GM18861 (cell line): ENCODE data around the gene OGFOD1.
A peak's percentile ranks its signal among the peaks of the same experiment; 100 is the strongest.
"Not testable (repeated sequence)": the region's sequence is repeated elsewhere in the genome, so short reads cannot be mapped to it uniquely, and the experiment has no call there.

ENCODE experiments used
- ATAC-seq: cut with Tn5 transposase; IDR thresholded peaks from one replicate; pipeline ENCODE4 v1.9.1; 2021; ENCODE audit not compliant: unreplicated experiment

Gene OGFOD1

DNA sequence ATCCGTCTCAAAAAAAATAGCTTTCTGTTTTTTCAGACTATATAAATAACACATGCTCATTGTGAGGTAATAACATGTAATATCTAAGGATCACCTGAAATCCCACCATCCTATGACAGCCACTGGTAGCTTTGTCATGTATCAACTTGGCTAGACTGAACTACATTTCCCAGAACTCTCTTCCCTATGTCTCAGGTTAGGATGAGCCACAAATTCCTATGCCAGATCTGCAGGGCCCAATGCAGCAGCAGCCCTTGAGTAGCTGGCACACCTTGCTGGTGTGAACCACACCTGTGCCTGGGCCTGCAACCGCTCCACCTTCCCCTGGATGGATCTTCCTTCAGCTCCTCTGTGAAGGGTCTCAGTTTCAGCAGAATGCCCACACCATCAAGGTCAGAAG, 28.1 kb downstream of the OGFOD1 start:
- ATAC-seq: no peak

DNA sequence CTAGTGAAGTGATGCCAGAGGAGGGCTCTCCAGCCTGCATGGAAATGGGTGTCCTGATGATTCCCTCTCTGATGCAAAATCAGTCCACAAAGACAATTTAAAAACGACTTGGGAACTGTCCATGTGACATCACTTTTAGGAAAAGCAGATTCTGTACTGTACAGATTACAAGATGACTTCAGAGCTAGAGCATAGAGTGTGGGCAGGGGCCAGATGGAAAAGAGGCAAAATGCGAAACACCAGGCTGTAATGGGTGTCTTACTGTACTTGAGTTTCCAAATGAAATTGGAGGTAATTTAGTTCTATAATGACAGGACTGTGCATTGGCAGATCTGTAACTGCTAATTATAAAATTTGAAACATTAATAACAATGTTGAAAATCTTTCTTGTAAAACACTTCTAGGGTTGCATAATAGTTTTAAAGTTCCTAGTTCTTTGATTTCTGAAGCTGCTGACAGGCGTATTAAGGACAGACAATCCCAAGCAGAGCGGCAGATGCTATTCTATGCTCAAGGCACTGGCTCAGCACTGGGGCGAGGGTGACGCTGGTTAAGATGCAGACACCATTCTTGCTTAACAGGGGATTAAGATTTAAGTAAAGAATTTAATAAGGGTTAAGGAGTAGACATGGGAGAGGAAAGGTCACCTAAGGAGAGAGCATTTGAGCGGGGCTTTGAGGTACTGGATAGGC, 29.6 kb downstream of the OGFOD1 start:
- ATAC-seq: no peak

DNA sequence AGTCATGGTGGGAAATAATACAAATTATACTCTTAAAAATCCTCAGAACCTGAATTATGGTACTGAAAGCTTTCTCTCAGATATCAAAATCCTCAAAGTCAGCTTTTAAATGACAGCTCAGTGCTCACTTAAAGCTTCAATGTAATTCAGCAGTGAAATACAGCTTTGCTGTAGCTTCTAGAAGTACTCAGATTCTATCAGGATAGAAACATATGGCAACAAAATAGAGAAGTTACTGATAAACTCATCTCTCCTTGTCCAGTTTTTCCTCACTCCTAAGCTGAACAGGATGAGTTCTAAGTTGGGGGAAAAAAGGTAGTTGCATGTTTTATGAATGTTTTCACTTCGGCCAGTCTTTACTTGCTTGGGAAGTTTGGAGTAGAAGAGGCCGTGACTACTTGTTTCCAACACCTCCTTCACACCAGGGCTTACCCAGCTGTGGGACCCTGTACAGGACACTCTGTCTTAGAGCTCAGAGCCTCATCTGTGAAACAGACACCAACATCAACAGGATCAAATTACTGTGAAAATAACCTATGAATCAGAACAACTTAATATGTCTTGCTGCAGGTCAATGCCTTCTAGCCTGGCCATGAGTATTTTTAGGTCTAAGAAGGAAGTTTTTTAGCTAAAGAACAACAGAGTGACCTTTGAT, 30.2 kb downstream of the OGFOD1 start:
- ATAC-seq: no peak

DNA sequence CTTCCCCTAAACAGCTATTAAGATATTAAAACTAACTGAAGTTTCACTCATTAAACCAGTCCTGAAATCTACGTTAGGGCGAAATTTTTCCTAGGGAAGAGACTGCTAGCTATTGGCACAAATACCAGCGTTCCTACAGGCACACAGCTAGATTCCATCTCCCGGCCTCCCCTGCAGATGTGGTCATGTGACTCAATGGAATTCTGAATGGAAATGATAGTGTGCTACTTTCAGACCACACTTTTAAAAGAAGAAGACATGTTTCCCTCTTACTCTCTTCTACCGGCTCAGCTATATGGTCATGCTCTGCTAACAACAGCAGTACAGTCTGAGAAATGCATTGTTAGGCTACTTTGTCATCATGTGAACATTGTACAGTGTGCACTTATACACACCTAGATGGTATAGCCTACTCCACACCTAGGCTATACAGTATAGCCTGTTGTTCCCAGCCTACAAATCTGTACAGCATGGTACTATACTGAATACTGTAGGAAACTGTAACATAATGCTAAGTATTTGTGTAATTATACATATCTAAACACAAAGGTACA, 31.4 kb downstream of the OGFOD1 start:
- ATAC-seq: no peak

DNA sequence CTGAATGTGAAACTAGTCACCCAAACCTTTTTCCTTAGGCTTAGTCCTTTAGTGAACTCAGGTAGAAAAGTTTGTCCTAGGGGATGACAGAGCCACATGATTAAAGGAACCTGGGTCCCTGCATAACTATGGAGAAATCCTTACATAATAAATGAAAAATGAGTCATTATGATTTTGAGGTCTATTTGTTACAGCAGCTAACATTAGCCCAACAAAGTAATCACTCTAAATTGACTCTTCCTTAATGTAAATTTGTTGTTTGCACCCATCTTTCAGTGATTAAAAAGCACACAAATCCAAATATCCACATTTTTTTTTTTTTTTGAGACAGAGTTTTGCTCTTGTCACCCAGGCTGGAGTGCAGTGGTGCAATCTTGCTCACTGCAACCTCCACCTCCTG, 32.0 kb downstream of the OGFOD1 start:
- ATAC-seq: no peak

DNA sequence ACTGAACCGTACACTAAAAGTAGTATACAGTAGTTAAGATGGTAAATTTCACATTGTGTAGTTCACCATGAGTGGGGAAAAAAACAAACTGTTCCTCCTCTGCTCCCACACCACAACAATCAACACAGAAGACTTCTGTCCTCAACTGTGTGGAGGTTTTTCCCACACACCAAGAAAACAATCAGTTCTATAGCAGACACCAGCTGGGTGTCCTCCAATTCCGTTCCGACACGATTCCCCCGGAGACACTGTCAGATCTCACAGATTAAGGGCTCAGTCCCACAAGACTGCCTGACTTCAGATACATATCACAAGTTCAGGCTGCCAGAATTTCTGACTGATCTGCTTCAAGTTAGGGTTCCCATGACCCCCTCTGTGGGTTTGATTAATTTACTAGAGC, 36.7 kb downstream of the OGFOD1 start:
- ATAC-seq: no peak

DNA sequence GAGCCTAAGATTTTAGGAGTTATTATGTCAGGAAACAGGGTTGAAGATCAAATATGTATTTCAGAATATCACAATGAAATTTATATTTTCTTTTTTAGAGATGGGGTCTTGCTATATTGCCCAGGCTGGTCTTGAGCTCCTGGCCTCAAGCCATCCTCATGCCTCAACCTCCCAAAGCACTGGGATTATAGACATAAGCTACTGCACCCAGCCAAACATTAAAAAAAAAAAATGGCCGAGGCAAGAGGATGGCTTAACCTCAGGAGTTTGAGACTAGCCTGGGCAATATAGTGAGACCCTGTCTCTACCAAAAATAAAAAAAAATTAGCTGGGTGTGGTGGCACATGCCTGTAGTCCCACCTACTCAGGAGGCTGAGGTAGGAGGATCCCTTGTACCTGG, 37.5 kb downstream of the OGFOD1 start:
- not testable (repeated sequence) for ATAC-seq

DNA sequence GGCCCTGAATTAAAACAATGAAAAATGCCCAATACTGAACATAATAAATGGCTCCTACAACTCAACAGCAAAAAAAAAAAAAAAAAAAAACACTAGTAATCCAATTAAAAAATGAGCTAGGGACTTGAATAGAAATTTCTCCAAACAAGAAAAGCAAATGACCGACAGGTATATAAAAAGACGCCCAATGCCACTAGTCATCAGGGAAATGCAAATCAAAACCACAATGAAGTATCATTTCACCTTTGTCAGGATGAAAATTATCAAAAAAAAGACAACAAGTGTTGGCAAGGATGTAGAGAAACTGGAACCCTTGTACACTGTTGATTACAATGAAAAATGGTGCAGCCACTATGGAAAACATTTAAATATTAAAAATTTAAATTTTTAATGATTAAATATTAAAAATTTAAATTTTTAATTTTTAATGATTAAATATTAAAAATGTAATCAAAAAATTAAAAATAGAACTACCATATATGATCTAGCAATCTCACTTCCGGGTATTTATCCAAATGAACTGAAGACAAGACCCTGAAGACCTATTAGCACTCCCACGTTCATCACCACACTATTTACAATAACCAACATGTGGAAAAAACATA, 40.4 kb downstream of the OGFOD1 start:
- ATAC-seq: no peak

DNA sequence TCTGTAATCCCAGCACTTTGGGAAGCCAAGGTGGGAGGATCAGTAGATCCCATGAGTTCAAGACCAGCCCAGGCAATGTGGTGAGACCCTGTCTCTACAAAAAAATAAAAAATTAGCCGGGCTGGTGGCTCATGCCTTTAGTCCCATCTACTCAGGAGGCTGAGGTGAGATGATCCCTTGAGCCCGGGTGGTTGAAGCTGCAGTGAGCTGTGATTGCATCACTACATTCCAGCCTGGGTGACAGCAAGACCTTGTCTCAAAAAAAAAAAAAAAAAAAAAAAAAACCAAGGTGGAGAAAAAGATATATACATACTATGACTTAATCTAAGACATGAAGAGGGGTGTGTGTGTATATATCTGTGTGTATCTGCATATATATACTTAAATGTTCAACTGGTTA, 41.8 kb downstream of the OGFOD1 start:
- no peak for ATAC-seq

DNA sequence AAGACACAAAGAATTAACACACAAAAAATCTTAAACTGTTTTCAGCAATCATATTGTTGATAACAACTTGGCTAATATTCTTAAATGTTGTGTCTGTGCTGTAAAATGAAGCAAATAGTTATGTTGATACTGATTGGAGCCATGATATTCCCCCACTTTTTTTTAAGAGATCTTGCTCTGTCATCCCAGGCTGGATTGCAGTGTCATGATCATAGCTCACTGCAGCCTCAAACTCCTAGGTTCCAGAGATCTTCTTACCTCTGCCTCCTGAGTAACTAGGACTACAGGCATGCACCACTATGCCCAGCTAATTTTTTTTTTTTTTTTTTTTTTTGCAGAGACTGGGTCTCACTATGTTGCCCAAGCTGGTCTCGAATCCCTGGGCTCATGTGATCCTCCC, 42.5 kb downstream of the OGFOD1 start:
- no peak for ATAC-seq

DNA sequence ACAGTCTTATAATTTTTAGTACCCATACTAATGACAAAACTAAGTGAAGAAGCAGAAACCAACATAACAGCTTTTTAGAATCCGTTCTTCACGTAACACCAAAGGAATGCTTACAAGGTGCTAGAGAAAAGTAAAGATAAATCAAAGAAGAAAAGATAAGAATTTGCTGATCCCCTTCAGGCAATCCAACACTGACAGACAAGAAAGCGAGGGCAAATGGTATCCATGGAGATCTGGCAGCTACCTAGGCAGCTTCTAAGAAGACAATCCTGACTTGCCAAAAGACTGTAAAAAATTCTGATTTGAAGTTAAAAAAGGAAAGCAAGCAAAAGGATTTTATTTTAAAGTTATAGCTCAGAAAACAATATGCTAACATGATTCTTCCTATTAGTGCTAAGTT, 53.8 kb downstream of the OGFOD1 start:
- ATAC-seq: no peak

DNA sequence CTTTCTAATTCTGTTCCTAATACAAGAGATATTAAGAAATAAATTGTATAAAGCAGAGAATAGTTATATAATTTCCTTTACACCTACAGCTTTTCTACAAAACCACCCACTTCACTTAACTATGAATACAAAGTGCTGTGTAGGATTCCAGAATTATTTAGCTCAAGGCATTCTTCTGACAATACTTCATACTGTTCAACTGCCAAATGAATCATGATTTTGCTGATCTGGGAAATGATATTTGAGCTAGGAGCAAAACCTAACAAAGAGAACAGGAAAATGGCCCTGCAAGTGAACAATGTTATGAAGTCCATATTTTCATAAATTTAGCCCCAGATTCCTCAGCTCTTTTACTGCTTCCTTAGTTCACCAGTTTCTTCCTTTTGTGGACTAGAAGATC, 55.6 kb downstream of the OGFOD1 start:
- ATAC-seq: no peak

DNA sequence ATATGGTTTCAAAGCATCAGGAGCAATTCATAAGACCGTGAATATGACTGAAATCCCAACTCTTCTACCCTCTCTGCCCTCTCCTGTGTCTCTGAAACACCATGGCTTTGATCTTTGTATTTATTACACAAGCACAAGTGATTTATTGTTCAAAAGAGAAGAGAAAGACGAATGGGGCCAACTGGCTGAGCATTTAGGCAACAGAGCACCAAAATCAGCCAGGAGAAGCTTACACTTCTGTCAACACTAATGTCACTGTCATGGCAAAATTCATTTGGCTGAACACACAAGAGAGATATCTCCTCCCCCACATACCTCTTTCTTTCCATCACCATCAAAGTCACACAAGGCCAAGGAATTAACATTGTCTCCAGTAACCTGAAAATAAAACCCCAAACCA, 59.2 kb downstream of the OGFOD1 start:
- no peak for ATAC-seq

DNA sequence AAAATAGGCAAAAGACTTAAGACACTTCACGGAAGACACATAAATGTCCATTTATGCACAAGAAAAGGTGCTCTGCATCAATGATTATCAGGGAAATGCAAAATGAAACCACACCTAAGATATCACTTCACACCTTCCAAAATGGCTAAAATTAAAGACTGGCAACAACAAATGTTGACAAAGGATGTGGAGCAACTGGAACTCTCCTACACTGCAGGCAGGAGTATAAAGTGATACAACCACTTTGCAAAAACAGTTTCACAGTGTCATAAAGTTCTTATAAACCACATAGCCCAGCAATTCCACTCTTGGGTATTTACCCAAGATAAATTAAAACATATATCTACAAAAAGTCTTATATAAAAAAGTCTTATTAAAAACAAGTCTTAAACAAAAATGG, 60.7 kb downstream of the OGFOD1 start:
- no peak for ATAC-seq

DNA sequence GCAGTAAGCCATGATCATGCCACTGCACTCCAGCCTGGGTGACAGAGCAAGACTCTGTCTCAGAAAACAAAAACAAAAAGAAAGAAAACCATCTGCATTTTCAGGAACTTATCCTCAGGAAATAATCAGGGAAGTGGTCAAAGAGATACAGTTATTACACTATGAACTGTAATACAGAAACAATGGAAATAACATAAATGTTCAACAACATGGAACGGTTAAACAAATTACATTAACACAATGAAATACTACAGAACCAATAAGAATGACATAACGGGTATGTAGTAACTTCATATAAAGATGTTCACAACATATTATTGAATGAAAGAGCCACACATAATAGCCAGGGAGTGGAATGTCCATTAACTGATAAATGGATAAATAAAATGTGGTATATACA, 61.7 kb downstream of the OGFOD1 start:
- no peak for ATAC-seq

DNA sequence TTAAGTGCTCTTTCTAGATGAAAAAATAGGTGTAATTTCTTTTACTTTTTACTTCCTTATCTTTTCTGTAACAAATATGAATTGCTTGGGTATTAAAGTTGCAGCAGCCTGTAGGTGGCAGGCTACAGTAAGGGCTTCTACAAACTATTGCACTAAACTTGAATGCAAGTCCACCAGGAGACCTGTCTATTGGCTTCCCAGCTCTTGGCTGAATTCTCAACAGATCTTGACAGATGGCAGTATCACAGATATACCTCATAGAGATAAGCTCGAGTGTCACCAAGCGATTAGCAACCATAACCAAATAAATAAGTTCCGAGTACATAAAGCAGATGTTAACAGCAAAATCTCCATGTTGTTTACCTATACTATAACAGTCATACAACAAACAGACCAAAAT, 62.6 kb downstream of the OGFOD1 start:
- no peak for ATAC-seq

DNA sequence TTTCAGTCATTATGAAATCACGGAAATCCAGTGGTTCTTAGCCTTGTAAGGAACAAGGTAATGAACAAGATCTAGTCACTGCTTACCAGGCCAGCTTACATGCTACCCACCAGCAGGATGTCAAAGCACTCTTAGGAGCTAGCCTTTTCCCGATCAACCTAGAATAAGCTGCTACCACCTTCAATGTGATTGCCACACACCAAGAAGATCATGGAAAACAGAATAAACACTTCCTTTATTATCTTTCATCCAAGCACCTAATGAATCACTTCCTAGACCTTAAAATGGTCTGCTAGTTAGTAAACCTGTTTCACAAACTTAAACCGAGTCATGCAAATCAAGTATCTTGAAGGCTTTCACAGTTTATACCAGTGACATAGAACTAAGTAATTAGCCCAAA, 63.5 kb downstream of the OGFOD1 start:
- no peak for ATAC-seq

DNA sequence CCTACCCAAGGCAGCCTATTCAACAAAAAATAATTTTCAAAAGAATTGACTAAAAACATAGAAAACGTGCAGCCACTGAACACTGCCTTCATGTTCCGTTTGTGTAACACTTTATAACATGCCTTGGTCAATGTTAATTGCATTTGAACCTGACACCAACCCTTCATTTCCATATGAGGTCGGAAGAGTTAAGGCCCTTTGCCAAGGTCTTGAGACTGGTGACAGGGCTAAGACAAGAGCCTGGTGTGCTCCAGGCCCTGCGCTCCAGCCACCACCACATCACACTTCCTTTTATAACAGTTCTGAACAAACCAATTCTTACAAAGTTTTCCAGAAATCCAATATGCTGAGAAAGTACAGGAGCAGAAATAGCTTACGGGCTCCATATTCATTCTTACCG, 64.3 kb downstream of the OGFOD1 start:
- no peak for ATAC-seq

DNA sequence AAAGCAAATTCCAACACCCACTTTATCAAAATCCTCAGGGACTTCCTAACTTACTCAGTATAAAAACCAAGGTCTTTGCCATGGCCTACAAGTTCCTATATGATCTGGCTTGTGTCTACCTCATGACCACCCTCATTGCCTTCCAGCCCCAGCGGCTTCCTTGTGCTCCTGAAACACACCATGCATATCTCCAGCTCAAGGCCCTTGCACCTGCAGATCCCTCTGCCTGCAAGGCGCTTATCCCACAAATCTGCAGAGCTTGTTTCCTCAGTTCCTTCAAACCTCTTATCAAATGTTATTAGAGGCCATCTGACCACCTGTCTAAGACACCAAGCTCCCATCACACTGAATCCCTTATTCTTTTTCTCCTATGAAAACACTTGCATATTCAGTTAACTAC, 65.9 kb downstream of the OGFOD1 start:
- no peak for ATAC-seq

DNA sequence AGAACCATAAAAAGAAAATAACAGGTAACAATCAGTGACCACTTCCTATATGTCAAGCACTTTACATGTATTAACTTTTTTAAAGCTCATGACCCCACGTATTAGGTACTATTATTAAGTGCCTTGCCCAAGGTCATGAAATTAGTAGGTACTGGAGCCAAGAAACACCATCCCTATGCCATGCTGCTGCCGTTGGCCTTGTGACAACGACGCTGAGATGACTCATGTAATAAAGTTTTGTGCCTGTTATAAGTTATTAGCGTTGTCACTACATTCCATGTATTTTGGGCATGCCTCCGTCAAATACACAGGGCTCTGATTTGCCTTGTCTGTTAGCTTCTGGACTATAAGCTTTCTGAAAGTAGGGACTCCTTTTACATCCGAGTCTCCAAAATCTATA, 67.1 kb downstream of the OGFOD1 start:
- ATAC-seq: no peak

DNA sequence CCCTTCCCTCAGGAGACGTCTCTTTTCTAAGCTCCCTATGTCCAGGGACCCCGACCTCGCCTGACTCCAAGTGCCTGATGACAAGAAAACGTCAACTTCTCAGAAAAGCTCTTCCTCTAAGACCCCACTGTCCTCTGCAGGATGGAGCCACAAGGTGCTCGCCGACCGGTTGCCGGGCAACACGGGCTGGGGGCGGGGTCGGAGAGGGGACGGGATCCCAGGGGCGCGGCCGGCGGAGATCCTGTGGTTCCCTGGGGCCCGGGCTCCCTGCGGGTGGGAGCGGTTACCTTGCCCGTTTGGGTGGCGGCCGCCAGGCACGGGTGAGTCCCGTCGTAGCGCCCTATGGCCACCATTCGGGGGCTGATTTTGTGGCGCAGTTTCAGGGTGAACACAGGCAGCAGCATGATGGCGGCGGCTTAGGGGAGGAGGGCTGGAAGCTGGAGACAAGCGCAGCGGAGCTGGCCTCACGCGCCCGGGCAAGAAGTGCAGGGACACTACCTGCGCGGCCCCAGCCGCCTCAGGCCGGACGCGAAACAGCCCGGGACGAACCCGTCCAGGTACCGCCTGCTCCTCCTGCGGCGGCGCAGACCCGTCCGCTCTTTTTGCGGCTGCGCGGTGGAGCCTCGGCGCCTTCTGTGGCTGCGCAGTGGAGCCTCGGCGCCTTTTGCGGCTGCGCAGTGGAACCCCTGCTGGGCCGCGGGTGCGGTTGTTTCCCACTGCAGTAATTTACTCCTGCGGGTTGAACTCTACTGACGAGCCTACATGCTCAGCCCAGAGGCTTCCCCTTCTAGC, 68.3 kb downstream of the OGFOD1 start, which contains the start of gene BBS2:
BBS2 (minus strand) TSS at position 566 of the 792 bp plus-strand sequence; CDS start at position 404, 162 bp downstream.
- ATAC-seq: peak; percentile 76

DNA sequence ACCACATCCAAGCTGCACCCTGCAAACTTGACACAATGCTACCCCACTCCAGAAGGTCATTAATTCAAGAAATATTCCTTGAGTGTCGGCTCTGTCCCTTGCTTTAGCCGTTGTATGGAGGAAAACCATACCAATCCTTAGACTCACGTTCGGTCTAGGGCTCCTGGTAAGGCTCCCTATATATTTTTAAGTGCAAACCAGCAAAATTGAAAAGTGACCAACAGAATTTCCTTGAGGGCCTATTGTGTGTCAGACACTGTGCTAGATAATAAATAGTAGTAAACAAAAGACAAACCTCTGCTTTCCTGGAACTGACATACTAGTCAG, 68.9 kb downstream of the OGFOD1 start:
- ATAC-seq: no peak
